HG03575 (cell line): Measurements from ENCODE around the gene CNOT11.
"Not testable (repeated sequence)": the region's sequence is repeated elsewhere in the genome, so short reads cannot be mapped to it uniquely, and the experiment has no call there.

ENCODE experiments used
- ATAC-seq: cut with Tn5 transposase; IDR thresholded peaks from one replicate; pipeline ENCODE4 v1.9.1; 2021; ENCODE audit not compliant: unreplicated experiment, insufficient number of reproducible peaks, low FRiP score; ENCODE audit errors: extremely low read depth

Gene CNOT11

DNA sequence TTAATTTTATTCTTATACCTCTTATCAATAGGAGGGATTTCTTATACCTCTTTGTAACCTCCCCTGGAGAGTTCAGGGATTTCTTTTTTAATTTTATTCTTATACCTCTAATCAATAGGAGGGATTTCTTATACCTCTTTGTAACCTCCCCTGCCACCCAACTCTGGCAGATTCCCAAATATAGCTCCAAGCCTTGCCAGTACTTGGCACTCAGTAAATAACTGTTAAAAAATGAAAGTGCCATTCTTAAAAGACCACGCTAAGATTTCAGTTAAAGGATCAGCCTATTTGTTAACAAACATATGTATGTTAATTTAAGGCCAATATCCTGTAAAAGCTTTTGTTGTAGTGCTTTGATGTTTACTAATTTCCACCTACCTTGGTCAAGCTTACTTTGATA, 51.0 kb downstream of the CNOT11 start:
- ATAC-seq = no peak

DNA sequence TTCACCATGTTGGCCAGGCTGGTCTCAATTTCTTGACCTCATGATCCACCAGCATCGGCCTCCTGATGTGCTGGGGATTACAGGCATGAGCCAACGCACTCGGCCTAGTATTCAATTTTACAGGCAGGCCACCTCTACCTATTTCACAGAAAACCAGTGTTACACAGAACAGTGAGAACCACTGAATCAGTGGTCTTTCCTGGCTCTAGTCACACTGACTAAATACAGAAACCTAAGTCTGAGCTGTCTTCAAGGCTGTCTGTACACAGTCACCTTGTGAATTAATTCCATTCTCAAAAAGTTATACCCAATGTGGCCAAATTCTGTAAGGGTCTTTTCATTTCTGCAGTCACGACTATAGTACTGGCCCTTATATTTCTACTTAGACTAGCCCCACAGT, 52.3 kb downstream of the CNOT11 start:
- no peak for ATAC-seq

DNA sequence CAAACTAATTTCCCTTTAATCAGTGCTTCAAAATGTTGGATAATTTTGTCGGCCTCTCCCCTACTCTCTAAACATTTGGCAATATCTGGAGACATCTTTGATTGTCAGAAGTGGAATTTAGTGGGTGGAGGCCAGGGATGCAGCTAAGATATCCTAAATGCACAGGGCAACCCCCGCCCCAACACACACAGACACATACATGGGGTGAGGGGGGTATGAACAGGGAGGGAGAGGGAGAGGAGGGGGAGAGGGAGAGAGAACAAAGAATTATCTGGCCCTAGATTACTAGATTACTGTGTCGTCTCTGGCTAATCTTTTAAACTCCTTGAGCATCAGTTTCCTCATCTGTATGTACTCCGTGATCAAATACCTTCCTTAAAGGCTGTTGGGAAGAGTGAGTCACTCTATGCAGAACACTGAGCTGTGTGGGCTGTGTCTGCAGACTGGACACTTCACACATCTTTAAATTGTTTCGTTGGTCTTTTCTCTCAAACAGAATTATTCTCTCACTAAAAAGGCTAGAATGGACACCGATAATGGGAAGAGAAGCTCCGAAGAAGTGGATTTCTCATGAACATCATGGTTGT, 52.9 kb downstream of the CNOT11 start:
- no peak for ATAC-seq

DNA sequence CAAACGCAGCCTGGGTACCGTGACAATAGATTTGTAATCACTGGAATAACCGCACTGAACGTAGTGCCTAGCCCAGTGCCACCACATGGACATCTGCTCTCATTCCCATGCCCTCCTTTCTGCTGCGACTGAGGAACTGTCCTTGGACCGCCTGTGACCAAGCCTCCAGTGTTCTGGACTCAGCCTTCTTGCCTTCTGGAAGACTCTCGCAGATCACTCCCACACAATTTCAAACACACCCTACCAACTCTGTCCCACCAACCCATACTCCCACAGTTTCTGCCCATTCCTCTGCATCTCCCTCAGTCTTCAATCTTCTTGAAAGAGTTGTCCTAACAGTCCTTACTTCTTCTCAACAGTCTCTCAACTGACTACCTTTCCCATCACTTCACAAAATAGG, 53.7 kb downstream of the CNOT11 start:
- ATAC-seq = no peak

DNA sequence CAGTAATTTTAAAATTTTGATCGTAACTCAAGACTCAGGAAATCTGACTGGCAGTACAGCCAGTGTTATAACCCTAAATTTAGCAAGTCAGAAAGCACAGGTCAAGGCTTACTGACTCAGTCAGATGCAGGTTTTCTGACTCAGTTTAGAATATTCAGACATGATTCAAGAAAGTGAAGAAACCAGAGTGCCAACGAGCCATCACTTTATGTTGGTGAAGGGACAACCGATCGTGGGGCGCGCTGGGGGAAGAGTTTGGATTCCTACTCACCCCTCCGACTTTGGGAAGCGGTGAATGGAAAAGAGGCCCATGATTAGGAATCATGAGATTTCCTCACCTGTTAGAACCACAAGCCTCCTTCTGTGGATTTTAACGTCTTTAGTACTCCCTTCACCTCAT, 54.8 kb downstream of the CNOT11 start:
- ATAC-seq = no peak

DNA sequence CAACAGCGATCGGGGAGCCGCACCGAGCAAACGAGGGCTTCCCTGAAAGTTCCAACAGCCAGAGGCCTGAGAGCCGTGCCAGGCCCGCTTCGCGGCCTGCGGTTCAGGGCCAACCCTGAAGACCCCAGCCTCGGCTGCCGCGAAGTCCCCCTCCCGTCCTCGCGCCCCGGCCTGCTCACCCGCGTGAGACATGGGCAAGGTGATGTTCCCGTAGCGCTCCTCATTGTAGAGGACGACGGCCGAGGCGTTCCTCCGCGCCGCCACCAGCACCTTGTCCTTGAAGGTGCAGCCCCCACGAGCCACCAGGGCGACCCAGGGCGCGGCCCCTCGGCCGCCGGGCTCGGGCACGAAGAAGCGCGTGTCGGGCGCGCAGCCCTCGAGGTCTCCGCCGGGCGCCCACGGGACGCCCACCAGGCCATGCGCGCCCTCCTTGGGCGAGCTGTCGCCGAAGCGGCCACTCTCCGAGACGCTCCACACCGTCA, 55.3 kb downstream of the CNOT11 start:
- ATAC-seq = no peak

DNA sequence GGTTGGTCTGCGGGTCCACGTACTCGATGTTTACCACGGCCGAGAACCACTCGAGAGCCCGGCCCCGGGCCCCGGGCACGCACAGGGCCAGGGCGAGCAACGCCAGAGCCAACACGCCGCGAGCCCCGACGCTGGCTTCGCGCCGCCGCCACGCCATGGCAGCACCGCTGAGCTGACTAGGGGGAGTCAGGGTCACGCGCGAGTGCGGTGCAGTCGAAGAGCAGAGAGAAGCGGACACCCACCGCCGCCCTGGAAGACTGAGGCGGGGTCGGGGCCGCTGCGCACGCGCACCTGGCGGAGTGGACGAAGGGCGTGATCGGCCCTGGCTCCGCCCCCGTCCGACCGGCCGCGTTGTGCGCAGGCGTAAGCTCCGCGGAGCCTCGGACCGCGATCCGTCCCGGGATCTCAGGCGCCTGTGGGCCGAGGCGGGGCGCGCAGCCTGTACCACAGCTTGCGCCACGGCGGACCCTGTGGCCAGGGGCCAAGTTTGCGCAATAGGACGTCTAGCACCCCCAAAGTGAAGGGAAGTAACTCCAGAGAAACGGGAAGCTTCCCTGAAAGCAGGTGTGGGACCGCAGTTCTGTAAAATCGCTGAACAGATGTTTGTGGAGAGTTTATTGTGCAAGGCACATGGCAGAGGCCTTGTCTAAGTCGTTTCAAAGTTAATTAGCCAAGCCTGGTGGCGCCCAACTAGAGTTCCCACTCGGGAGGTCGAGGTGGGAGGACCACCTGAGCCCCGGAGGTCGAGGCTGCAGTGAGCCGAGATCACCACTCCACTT, 55.9 kb downstream of the CNOT11 start, which contains the start of gene RNF149:
Gene RNF149 (minus strand): TSS at position 270 of the 779 bp plus-strand sequence. CDS start 113 bp downstream, at position 157.
- ATAC-seq = no peak

DNA sequence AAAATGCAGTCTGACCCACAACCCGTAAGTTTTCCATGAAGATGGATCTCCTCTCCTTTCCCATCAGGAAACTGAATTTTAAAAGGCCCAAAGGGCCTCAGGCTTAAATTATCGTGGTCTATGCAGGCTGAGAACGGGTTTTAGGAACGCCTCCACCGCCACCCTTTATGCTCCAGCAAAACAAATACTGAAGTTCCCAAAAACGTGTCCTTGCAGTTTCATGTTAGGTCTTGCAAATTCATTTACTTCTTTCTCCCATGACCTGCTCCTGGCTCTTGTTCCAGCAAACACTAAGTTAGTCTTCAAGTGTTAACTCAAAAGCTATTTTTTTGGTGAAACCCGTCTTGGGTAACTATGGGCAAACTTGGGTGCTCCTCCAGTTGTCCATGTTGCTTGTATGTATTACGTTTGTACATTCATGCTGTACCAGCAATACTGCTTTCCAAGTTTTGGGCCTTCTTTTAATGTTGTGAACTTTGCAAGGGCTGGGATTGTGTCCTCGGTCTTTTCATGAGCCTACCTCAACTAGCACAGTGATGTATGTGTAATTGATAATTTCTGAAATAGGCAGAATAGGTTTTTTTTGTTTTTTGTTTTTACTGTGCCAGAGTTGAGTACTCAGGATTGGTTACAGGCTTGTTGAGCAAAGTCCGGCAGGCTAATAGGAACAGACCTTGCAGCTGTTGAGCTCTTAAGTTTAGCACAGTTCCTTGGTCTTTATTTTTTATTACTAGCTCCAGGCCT, 57.6 kb downstream of the CNOT11 start:
- ATAC-seq = no peak

DNA sequence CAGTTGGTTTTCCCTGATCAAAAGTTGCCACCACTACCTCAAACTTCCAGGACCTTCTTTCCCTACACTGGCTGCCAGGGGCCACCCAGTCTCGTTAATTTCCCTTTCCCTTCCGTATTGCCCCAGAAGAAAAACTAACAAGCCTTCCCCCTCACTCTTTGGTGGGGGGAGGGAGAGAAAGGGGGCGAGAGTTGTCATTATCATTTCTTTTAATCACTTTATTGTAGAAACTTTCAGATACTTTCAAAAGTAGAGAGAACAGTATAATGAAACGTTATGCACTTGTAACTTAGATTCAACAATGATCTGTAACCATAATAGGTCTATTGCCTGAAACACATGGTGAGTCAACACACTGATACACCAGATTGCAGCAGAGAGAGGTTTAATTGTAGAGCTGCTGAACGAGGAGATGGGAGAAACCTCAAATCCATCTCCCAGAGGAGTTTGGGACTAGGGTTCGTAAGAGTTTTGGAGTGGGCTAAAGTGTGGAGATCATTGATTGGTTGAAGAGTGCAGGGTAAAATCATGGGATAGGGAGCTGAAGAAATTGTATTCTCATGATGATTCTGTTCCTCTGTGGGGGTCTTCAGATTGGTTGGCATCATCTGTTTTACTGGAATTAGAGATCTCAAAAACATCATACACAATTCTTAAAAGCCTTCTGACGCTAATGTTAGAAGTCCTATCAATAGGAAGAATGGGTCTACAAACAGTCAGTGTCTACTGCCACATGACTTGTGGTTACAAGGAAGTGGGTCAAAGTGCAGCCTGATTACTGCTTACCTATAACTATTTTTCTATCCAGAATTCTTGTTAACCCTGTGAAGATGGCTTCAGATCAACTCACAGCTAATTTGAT, 58.4 kb downstream of the CNOT11 start:
- no peak for ATAC-seq

DNA sequence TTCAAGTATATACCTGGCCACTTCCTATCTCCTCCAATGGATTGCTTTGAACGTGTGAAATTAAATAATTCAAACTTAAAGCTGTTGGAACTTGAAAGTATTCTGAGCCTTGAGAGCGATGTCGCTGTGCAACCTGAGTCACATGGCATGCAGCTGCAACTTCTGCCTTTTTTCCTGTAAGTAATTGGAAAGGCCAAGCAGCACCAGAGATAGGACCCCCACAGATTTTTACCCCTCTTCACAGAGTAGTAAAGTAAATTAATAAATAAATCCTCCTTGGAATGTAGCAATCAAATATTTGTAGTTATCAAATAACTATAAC, 59.0 kb downstream of the CNOT11 start:
- no peak for ATAC-seq

DNA sequence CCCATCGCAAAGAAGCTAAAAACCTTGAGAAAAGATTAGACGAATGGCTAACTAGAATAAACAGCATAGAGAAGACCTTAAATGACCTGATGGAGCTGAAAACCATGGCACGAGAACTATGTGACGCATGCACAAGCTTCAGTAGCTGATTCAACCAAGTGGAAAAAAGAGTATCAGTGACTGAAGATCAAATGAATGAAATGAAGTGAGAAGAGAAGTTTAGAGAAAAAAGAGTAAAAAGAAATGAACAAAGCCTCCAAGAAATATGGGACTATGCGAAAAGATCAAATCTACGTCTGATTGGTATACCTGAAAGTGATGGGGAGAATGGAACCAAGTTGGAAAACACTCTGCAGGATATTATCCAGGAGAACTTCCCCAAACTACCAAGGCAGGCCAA, 63.9 kb downstream of the CNOT11 start:
- not testable (repeated sequence) for ATAC-seq
